GM18907 (cell line): ENCODE data around the gene TMEM184A.

ENCODE experiments used
- ATAC-seq: cut with Tn5 transposase; IDR thresholded peaks from one replicate; pipeline ENCODE4 v1.9.1; 2021; ENCODE audit warnings: mild to moderate bottlenecking, moderate library complexity; ENCODE audit not compliant: unreplicated experiment

The TMEM184A gene

DNA sequence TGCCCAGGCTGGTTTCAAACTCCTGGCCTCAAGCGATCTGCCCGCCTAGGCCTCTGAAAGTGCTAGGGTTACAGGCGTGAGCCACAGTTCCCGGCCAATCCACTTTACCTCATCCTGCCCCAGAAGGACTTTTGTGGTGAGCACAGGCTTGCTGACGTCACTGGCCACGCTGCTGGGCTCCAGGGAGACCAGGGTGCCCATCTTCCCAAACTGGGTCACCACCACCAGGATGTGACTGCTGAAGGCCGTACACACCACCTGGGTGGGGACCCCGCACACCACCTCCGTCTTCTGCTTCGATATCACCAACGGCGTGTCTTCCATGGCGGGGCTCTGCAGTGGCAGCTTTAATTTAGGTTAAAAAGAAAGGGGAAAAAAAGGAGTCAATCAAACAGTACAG lies 13.0 kb upstream of the TMEM184A start:
- no peak for ATAC-seq

DNA sequence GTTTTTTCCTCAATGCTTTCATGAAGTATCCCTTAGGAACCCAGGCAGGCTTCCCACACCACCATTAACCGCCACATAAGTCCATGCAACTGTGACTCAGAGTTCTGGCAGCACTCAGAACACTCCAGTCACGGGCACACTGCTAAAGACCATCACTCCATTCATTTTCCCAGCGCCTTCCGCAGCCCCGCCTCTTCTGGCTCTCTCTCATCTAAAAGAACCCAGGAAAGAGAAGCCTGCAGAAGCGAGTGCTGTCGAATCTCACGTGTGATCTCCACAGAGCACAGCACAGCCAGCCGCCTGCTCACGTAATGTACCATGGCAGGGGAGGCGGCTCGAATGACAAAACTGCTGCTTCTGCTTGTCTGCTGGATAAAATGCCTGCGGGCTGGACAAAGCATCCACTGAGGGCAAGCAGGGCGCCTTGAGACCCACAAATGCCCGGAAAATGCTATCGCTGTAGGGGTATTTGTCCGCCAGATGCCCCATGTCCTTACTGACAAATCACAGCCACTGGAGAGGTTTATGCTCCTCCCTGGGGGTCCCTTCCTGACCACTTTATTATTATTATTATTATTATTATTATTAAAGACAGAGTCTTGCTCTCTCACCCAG lies 12.0 kb upstream of the TMEM184A start:
- ATAC-seq: no peak

DNA sequence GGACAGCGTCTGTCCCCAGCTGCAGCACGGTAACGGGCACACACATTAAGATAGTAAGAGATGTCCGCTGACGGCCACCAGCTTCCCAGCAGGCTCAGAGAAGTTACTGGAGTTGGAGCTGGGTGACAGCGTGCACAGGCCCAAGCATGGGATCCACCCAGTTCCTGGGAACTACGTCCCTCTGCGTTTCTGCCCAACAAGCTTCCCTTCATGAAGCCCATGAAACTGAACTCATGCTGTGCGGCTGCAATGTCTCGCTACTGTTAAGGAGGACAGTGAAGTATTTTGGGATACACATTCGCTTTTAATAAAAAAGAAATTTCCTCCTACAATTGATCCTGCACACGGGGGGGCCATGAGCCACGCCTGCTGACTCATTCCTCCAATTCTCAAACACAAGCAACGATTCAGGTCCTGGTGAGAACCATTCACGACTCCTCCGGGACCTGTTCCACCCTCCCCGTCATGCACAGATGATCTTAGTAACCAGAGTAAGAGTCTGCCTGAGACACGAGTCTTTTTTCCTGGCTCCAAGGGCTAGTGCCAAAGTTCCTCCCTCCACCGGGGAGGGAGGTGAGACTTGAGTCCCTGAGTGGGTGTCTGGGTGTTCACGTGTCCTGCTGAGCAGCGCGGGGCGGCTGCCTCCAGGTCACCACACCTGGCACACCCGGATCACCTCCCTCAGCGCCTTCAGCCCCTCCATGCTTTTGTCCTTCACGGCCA lies 11.2 kb upstream of the TMEM184A start:
- no peak for ATAC-seq

DNA sequence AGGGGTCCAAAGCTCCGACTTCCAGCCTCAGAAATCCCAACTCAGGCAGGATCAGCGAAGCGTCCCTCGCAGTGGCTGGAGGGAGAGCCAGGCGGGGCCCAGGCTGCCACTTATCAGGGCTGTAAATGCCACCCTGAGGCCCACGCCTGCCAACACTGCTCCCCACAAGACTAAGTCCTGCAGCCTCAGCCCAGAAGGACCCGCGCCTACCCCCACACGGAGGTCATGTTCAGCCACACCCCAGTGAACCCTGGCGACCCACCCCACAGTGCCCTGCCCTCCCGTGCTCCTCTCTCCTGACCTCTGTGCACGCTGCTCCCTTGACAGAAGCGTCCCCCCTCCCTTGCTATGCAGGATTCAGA lies 10.7 kb upstream of the TMEM184A start:
- no peak for ATAC-seq

DNA sequence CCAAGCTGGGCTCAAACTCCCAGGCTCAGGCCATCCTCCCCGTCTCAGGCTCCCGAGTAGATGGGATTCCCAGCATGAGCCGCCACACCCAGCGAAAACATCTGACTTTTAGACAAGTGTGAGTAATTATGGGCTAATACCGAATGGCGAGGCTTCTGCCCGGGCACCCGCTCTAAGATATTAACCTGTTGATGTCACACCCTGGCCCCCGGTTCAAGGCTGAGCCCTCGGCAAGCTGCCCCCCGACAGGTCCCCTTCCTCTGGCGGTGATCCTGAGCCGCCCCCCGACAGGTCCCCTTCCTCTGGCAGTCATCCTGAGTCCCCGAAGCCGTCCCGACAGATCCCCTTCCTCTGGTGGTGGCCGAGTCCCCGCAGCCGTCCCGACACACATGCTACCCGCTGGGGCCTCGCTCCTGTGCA lies 8.6 kb upstream of the TMEM184A start:
- no peak for ATAC-seq

DNA sequence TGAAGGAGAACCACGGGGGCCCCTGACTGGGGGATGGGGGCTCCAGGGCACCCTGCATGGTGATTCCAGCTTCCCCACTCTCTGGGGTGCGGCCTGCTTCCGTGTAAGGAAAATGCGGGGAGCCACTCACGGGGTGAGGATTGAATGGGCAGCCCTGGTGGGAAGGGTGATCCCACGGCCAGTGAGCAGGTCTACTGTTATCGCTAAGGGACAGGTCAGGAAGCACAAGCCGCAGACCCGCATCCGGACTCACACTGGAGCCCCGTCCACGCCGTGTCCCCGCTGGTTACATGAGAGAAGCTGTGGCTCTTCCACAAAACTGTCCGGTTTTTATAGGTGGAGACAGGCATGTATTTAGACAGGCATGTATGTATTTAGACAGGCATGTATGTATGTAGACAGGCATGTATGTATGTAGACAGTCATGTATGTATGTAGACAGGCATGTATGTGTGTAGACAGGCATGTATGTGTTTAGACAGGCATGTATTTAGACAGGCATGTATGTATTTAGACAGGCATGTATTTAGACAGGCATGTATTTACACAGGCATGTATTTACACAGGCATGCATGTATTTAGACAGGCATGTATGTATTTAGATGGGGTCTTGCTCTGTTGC lies 8.1 kb upstream of the TMEM184A start:
- no peak for ATAC-seq

DNA sequence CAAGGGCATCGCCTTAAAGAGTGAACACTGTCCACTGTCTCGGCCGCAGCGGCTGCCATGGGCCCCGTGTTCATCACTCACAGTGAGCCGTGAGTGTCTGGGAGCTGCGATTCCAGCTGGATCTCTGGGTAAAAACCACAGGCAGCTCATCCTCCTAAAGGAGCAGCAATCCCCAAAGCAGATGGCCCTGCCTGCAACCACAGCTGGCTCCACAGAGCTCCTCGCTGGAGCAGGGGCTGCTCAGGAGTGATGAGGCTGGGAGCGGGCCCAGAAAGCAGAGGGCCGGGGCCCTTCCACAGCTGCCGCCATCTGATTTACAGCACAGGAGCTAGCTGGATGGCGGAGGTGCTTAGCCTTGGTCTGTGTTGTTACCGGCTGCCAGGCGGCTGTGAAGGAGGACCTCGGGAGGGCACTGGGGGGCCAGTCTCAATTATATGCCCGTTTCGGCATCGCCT lies 6.6 kb upstream of the TMEM184A start:
- no peak for ATAC-seq

DNA sequence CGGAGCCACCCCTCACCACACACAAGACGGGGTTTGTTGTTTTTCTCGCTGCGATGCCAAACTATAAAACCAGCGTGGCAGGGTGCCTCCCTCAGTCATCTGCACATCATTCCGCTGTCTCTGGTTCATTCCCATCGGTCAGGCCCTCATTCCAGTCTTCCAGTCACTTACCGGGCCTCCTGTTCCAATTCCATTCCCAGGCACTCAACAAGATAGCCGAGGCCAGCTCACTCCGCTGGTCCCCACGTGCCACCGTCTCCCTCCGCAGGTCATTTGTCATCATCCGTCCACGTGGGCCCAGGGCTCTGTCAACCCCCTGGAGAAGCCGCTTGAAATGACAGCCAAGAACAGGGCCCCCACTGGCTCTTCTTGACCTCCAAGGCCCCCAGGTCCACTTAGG lies 6.1 kb upstream of the TMEM184A start:
- ATAC-seq: no peak

DNA sequence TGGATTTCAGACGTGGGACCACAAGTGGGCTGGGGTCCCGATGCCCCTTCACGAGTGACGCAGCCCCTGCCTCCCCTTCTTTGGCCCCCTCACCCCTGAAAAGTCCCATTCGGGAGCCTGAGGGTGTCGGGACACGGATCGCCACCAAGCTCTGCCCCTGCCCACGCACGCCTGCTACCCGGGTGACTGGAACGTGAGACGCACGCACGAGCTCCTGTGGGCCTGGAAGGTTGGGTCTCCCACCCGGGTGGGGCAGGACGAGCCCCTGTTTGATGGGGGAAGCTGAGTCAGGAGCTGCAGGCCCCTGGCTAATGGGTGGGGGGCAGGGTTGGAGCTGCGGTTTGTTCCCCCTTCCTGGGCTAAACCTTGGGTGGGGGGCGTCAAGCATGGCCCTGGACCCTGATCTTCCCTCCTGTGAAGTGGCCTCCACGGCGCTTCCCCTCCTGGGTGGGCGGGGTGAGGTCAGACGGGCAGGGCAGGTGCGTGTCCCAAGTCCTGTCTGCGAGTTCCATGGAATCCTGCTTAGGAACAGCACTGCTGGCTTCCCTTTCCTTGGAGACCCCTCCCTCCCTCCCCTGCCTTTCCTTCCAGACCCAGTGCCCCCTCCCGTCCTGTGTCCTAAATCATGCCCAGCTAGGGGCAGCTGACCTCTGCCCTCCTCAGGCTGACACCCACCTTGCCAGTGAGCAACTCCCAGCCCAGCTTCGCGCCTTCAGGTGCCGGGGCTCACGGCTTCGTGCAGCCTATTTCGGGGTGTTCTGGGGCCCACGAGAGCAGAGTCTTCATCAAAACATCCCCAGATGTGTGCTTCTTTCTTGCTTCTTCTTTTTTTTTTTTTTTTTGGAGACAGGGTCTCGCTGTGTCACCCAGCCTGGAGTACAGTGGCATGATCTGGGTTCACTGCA lies 5.3 kb upstream of the TMEM184A start:
- no peak for ATAC-seq

DNA sequence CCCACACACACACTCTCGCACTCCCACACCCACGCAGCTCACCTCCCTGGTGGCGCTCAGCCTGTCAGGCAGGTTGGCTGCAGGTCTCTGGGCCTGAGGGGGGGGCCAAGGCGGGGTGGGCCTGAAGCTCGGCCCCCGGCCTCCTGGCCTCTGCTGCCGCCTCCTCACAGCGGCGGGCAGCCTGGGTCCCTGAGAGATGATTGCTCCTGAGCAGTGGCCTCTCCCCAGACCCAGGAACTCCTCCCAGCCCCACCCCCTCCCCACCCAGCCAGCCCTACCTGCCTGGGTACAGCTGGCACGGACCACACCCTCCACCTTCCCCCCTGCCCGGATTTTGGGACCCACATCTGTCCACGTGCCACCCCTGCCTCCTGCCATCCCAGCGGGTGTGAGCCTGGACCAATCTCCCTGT lies 4.6 kb upstream of the TMEM184A start:
- no peak for ATAC-seq

DNA sequence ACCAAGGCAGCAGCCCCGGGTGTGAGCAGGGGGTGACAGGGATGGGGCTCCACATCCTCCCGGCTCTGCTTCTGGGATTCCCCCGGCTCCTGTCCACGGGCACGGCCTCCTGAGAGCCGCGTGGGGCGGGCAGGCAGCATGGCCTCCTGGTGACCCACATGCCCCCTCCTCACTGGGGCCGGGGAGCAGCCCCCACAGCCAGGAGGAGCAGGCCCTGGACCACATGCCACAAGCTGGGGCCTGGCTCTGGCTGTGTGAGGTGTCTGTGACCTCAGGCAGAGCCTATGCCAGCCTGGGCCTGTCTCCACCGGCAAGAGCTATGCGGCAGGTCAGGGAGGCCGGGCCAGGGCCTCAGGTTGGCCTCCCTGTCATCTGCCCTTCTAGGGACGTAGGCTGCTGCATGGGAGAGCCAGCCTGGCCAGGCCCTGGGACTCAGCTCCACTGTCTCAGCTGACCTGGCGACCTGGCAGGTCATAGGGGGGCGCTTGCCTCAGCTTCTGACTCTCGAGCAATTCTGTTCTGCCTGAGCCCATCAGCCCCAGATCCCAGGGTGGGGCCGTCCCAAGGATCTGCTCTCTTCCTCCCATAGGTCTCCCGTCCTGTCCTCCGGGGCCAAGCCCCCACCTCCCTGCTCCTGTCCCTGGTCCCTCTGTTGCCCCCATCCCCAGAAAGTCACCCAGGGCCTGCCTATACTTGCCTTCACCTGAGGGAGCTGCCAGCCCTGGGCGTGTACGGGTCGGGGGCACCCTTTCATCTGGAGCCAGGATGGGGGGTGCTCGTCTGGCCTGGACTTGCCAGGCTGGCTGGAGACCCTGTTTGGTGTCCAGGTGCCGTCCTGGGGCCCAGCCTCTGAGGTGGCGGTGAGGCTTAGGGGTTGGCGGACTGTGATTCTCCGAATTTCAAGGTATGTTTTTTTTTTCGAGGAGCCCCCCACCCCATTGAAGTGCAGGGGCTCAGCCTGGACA lies 3.9 kb upstream of the TMEM184A start:
- no peak for ATAC-seq

DNA sequence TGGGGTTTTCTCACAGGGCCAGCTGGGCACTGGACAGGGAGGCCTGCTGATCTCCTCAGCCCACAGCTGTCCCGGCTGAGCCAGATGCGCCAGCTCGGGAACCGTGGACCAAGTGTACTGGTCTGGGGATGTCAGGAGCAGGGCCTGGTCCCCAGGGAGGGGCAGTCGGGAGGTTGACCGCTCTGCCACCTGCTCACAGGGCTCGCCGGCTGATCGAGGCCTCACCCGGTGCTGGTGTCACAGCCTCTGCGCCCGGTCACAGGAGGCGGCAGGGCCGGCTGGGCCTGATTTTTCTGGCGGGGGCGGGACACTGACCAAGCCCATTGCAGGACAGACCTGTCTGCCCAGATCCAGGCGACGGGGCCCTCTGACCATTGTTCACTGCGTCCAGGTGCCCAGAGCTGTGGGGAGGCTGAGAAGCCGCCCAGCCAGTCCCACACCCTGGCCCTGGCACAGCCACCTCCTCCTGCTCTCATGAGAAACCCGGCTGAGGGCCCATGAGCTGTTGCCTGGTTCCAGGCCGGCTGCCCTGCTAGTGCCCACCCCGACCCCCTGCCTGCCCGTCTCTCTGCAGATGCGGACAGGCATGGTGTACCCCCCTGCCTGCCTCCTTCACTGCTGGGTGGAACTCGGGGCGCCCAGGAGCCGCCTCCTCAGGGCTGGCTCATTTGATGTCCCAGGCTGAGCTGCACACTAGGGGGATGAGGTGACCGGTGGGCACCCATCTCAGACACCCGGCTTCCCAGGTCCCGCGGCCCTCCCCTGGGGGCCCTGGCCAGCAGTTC lies 3.0 kb upstream of the TMEM184A start:
- ATAC-seq: no peak

DNA sequence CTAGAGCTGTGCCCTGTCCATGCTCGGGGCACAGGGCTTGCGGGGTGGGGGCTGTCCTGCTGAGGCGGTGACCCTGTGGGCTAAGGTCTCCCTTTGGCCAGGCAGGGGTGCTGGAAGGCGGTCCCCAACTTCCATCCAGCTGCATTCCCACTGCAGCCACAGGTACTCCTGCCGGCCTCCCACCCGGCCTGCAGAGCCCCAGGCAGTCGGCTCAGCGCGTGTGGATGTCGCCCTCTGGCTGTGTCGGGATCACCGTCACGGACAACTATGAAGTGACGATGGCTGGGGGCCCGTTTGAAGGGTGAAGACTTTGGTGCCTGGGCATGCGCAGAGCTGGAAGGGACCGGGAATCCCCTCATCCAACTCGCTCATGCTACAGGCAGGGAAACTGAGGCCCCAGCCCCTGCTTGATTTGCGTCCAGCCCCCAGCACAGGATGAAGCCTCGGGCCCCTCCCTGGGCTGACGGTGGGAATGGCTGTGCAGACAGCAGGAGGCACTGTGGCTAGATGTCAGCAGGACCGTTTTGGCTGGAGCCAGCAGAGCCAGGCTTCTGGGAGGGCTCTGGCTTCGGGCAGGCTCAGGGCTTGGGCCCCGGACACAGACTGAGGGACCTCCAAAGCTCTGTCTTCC lies 2.3 kb upstream of the TMEM184A start:
- ATAC-seq: no peak

DNA sequence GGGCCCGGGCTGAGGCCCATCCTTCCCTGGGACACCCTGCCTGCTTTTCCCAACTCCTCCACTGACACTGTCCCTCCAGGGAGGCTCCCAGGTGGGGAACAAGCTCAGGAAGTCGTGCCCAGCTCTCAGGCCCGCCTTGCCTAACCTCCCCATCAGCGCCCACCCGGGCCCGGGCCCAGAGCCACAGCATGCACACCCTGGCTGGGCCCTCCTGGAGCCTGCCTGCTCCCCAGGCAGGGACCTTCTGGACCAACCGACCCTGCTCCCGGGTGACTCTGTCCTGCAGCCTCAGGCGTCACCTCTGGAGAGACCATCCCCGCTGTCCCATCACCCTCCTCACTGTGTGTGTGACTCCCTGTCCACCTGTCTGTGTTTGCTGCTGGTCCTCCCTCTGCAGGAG lies 1.8 kb upstream of the TMEM184A start:
- ATAC-seq: no peak

DNA sequence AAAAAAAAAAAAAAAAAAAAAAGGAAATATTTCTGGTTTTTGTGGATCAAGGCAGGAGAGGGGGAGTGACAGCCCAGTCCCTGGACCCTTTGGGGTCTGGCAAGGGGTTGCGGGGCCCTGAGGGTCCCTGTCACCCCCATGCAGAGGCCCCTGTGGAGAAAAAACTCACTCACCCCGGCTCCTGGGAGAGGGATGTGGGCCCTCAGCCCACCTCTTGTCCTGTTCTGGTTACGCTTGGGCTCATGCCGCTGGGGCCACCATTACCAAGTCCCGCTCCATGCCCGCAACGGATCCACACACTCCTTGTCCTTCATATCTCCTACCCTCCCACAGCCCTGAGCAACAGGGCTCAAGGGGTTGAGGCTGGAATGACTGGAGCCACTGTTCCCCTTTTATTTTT lies 1.0 kb upstream of the TMEM184A start:
- no peak for ATAC-seq

DNA sequence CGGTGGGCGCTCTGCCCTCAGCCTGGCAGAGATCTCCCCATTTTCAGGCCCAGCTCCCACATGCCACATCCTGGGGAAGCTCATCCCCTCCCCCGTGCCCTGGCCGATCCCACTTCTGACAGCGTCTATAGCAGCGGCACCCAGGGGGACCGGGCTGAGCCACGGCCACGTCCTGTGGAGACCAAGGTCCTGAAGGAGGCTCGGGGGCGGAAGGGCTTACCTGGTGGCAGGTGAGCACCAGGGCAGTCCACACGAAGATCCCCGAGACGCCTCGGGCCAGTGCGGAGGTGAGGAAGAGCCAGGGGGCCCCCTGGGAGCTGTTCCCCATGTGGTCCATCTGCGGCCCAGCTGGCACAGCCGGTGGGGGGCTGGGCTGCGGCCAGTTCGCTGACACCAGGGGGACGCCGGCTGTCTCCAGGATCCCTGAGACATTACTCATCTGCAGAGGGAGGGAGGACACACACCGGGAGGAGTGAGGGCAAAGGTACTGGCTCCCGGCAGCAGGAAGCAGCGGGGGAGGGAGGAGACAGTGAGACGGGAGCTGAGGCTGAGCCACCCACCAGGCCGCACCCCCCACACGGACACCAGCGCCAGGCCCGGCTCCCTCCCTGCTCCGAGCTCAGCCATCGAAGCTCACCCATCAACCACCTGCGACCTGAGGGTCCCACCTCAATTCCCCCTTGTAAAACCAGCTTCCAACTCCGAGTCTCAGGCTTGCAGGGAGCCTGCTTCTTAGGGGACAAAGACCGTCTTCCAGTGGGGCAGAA lies 776 bp downstream of the TMEM184A start:
- no peak for ATAC-seq

DNA sequence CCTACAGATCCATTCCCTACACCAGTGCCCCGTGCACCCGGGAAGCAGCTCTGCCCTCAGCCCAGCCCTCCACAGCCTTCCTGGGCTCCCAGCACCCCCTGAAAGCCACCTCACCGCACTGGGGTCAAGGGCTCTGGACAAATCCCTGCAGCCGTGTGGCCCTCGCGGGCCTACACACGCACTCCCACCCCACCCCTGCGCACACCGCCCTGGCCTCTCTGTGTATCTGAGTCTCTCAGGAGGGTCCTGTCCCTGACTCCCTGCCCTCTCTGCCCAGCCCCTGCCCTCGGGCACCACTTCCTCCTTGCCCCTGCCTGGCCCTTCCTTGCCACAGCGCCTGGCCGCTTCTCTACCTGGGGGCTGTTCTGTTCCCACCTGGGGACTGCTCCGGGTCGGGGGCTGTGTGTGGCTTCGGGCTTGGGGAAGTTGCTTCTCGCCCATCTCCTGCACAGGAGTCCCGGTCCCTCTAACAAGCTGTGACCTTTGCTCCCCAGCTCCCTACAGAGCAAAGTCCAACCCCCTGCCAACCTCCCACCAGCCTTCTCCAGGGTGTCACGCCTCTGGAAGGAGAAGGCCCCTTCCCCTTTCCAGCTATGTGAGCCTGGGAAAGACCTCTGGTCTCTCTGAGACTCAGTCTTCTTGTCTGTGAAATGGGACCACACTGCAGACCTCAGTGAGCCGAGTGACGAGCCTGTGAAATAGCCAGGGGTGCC lies 1.5 kb downstream of the TMEM184A start:
- no peak for ATAC-seq
